IMR-90 (cell line): ENCODE measurements around the gene RCL1. TPM values are rescaled to one million over a fixed set of nuclear protein-coding genes. Genes with fewer than 3 reads are reported as not detected.

Source experiments
- ATAC-seq: fragments of 200-7000 bp; cut with Tn5 transposase; 2 replicates; pipeline ENCODE4 v1.9.1; 2020; ENCODE audit warnings: low read depth, mild to moderate bottlenecking, moderate library complexity
- BruUV-seq: library from RNA; stranded (reverse); fragments of 400-500 nt; replicated peaks from 2 replicates; lab custom pipeline; 2021; lab: Mats Ljungman, UMichigan
- CTCF ChIA-PET: fragments of 300-600 bp; formaldehyde crosslinking; extraction: SDS; loops from one replicate; lab custom pipeline; 2021; ENCODE audit warnings: antibody characterized with exemption; lab: Yijun Ruan, JAX
- POLR2A ChIA-PET: fragments of 300-600 bp; sonication (Branson Sonifier 250); formaldehyde crosslinking; loops from one replicate; lab custom pipeline; 2022; ENCODE audit warnings: antibody characterized with exemption; ENCODE audit not compliant: unreplicated experiment; lab: Charles Lee
- DNase-seq: peaks from one replicate; pipeline ENCODE4 v3.0.0; 2013
- H2AFZ ChIP-seq: replicated peaks from 2 replicates; pipeline ENCODE3; 2013; ENCODE audit warnings: low read length, mild to moderate bottlenecking; ENCODE audit not compliant: poor library complexity
- H2AK5ac ChIP-seq: 2 replicates; pipeline ENCODE4 v1.6.1; 2013; ENCODE audit warnings: low read depth, low read length, inconsistent platforms
- H2AK9ac ChIP-seq: replicated peaks from 2 replicates; pipeline ENCODE3; 2013; ENCODE audit warnings: mild to moderate bottlenecking, low read depth, low read length, moderate library complexity; ENCODE audit not compliant: poor library complexity
- H2BK120ac ChIP-seq: 2 replicates; pipeline ENCODE4 v1.6.1; 2013; ENCODE audit warnings: low read depth, low read length, inconsistent platforms
- H2BK15ac ChIP-seq: 3 replicates; pipeline ENCODE4 v1.6.1; 2013; ENCODE audit warnings: low read depth, low read length, inconsistent platforms
- H2BK20ac ChIP-seq: 2 replicates; pipeline ENCODE4 v1.6.1; 2013; ENCODE audit warnings: low read depth, mild to moderate bottlenecking, inconsistent platforms, low read length, moderate library complexity
- H2BK5ac ChIP-seq: 2 replicates; pipeline ENCODE4 v1.6.1; 2013; ENCODE audit warnings: mild to moderate bottlenecking, low read depth, low read length, inconsistent platforms; ENCODE audit not compliant: poor library complexity, severe bottlenecking
- H3K14ac ChIP-seq: replicated peaks from 2 replicates; pipeline ENCODE4 v1.6.1; 2013; ENCODE audit warnings: low read depth, low read length, inconsistent platforms
- H3K18ac ChIP-seq: 2 replicates; pipeline ENCODE4 v1.6.1; 2013; ENCODE audit warnings: low read depth, low read length, control low read depth
- H3K23ac ChIP-seq: 2 replicates; pipeline ENCODE4 v1.6.1; 2013; ENCODE audit warnings: low read depth, low read length, inconsistent platforms
- H3K27ac ChIP-seq: 2 replicates; pipeline ENCODE4 v1.5.1; 2013; ENCODE audit warnings: mild to moderate bottlenecking, control low read depth, low read length; ENCODE audit not compliant: insufficient read depth
- H3K27me3 ChIP-seq: 2 replicates; pipeline ENCODE4 v1.6.1; 2013; ENCODE audit warnings: low read length; ENCODE audit not compliant: control insufficient read depth, insufficient read depth
- H3K36me3 ChIP-seq: 2 replicates; pipeline ENCODE4 v1.6.1; 2013; ENCODE audit warnings: low read length, mixed read lengths; ENCODE audit not compliant: control insufficient read depth, insufficient read depth
- H3K4ac ChIP-seq: 2 replicates; pipeline ENCODE4 v1.6.1; 2013; ENCODE audit warnings: low read depth, low read length, inconsistent platforms
- H3K4me1 ChIP-seq: 2 replicates; pipeline ENCODE4 v1.6.1; 2013; ENCODE audit warnings: low read length, mixed read lengths; ENCODE audit not compliant: control insufficient read depth, insufficient read depth
- H3K4me2 ChIP-seq: 2 replicates; pipeline ENCODE4 v1.6.1; 2013; ENCODE audit warnings: low read depth, mild to moderate bottlenecking, control low read depth, low read length, moderate library complexity
- H3K4me3 ChIP-seq: 2 replicates; pipeline ENCODE4 v1.5.1; 2013; ENCODE audit warnings: low read depth, mild to moderate bottlenecking, control low read depth, low read length, moderate library complexity; ENCODE audit not compliant: insufficient read depth
- H3K56ac ChIP-seq: 2 replicates; pipeline ENCODE4 v1.6.1; 2013; ENCODE audit warnings: low read length, inconsistent platforms; ENCODE audit not compliant: insufficient read depth; ENCODE audit errors: extremely low read depth
- H3K79me1 ChIP-seq, 2 experiments: 2 replicates each; pipeline ENCODE4 v1.6.1; 2013; ENCODE audit warnings: low read length in 2 of 2, inconsistent platforms in 1 of 2, low read depth in 1 of 2
- H3K9ac ChIP-seq: 2 replicates; pipeline ENCODE4 v1.6.1; 2013; ENCODE audit warnings: low read depth, low read length, control low read depth
- H3K9me1 ChIP-seq: 2 replicates; pipeline ENCODE4 v1.6.1; 2013; ENCODE audit warnings: low read length, inconsistent platforms; ENCODE audit not compliant: insufficient read depth
- H3K9me3 ChIP-seq: 2 replicates; pipeline ENCODE4 v1.6.1; 2013; ENCODE audit warnings: low read length; ENCODE audit not compliant: control insufficient read depth, insufficient read depth
- H4K20me1 ChIP-seq: 2 replicates; pipeline ENCODE4 v1.6.1; 2013; ENCODE audit warnings: low read length, inconsistent platforms; ENCODE audit not compliant: insufficient read depth
- H4K5ac ChIP-seq: 2 replicates; pipeline ENCODE4 v1.6.1; 2013; ENCODE audit warnings: mild to moderate bottlenecking, low read depth, low read length, control low read depth
- H4K8ac ChIP-seq, 2 experiments: 2 replicates each; pipeline ENCODE4 v1.6.1; 2013; ENCODE audit warnings: low read depth in 2 of 2, low read length in 2 of 2, control low read depth in 1 of 2, inconsistent platforms in 1 of 2
- H4K91ac ChIP-seq: 2 replicates; pipeline ENCODE4 v1.6.1; 2013; ENCODE audit warnings: low read depth, low read length, inconsistent platforms; ENCODE audit not compliant: insufficient read depth
- BHLHE40 ChIP-seq: fragments of 150-350 bp; IDR thresholded peaks from 2 replicates; pipeline ENCODE4 v1.6.1; 2016; ENCODE audit warnings: mild to moderate bottlenecking, low read depth, low read length
- CEBPB ChIP-seq: IDR thresholded peaks from 2 replicates; pipeline ENCODE4 v1.6.1; 2012; ENCODE audit warnings: low read depth, low read length, improper control_type of control experiment
- CHD1 ChIP-seq: IDR thresholded peaks from 2 replicates; pipeline ENCODE4 v1.6.1; 2012; ENCODE audit warnings: low read depth, low read length, improper control_type of control experiment
- CTCF ChIP-seq: conservative IDR thresholded peaks from 2 replicates; pipeline ENCODE4 v1.5.1; 2012; ENCODE audit warnings: mild to moderate bottlenecking, low read depth, low read length, improper control_type of control experiment
- ELK1 ChIP-seq: fragments of 150-350 bp; IDR thresholded peaks from 2 replicates; pipeline ENCODE4 v1.6.1; 2016; ENCODE audit warnings: low read depth, mild to moderate bottlenecking, low read length, moderate library complexity, borderline replicate concordance
- MAFK ChIP-seq: IDR thresholded peaks from 2 replicates; pipeline ENCODE4 v1.6.1; 2012; ENCODE audit warnings: low read depth, low read length, improper control_type of control experiment
- MAZ ChIP-seq: IDR thresholded peaks from 2 replicates; pipeline ENCODE4 v1.6.1; 2012; ENCODE audit warnings: low read depth, mild to moderate bottlenecking, low read length, improper control_type of control experiment, moderate library complexity, borderline replicate concordance
- MXI1 ChIP-seq: IDR thresholded peaks from 2 replicates; pipeline ENCODE4 v1.6.1; 2012; ENCODE audit warnings: low read depth, mild to moderate bottlenecking, low read length, moderate library complexity, borderline replicate concordance
- NFE2L2 ChIP-seq: fragments of 150-350 bp; IDR thresholded peaks from 2 replicates; pipeline ENCODE4 v1.6.1; 2016; ENCODE audit warnings: low read depth, mild to moderate bottlenecking, low read length
- RAD21 ChIP-seq: IDR thresholded peaks from 2 replicates; pipeline ENCODE4 v1.6.1; 2012; ENCODE audit warnings: low read length, improper control_type of control experiment
- RCOR1 ChIP-seq: IDR thresholded peaks from 2 replicates; pipeline ENCODE4 v1.6.1; 2012; ENCODE audit warnings: mild to moderate bottlenecking, low read length, improper control_type of control experiment; ENCODE audit not compliant: insufficient replicate concordance
- RFX5 ChIP-seq: IDR thresholded peaks from 2 replicates; pipeline ENCODE4 v1.8.0; 2012; ENCODE audit warnings: low read depth, mild to moderate bottlenecking, low read length, moderate library complexity
- SMC3 ChIP-seq: fragments of 150-350 bp; IDR thresholded peaks from 2 replicates; pipeline ENCODE4 v1.6.1; 2016; ENCODE audit warnings: low read depth, mild to moderate bottlenecking, antibody characterized with exemption, low read length, moderate library complexity
- USF2 ChIP-seq: fragments of 150-350 bp; IDR thresholded peaks from 2 replicates; pipeline ENCODE4 v1.6.1; 2017; ENCODE audit warnings: mild to moderate bottlenecking, antibody characterized with exemption, low read length, low read depth
- WGBS, 2 experiments: methylation state at CpG; one replicate each; pipeline versions ENCODE4 v1.1.5 to v1.1.7; 2013; ENCODE audit warnings: missing lambda C conversion rate in 2 of 2; ENCODE audit not compliant: insufficient read length in 1 of 2; ENCODE audit errors: extremely low coverage in 2 of 2; 5-methylcytosine and 5-hydroxymethylcytosine counted together
- dilution Hi-C: fragments of 300-500 bp; cut with HindIII; formaldehyde crosslinking; loops from one replicate; pipeline ENCODE4 v1.14.3; 2018; ENCODE audit warnings: low sequenced_read_pairs; ENCODE audit not compliant: unreplicated experiment
- in situ Hi-C: fragments of 300-500 bp; cut with MboI; formaldehyde crosslinking; loops from 3 replicates; pipeline ENCODE4 v1.14.3; 2019; ENCODE audit warnings: low sequenced_read_pairs, inconsistent platforms, mixed read lengths
- intact Hi-C: fragments of 100-400 bp; cut with micrococcal nuclease; formaldehyde crosslinking; loops from 2 replicates; pipeline ENCODE4 v1.10.0; 2022
- polyA plus RNA-seq, 3 experiments: library from polyadenylated mRNA; depleted of rRNA; stranded (reverse); fragments of >200 nt; gene quantifications; 2 replicates each; pipeline ENCODE4 v1.2.3, GENCODE V29; 2012; ENCODE audit warnings: low replicate concordance in 1 of 3
- total RNA-seq: library from RNA; depleted of rRNA; stranded (reverse); fragments of >200 nt; gene quantifications from 2 replicates; pipeline ENCODE4 v1.2.3, GENCODE V29; 2012

Gene RCL1
- total and polyA plus RNA-seq, 2 of the 4 experiments (the other 2 are of a cell fraction): 12.3 to 13.8 TPM

- H3K4me2 ChIP-seq: no peak overlapping the region
- DNase-seq (no peak), ATAC-seq (no peak)
- peaks cover 3% of the 10 kb centered on the region; the same call in 1 of the 2 replicates for H3K9me3 ChIP-seq
- no TSS peak for BruUV-seq
- no peak overlapping the region for H2BK15ac ChIP-seq
- no peak overlapping the region for H4K5ac ChIP-seq
- no peak overlapping the region for H3K56ac ChIP-seq
- CTCF ChIA-PET: interaction anchor here (1.0 to 1.2 kb wide), 2 partner anchors 8 to 25 kb away, joined by 3 read pairs; no protein-coding TSS in a partner anchor
- no peak overlapping the region for H3K4me3 ChIP-seq
- no peak overlapping the region for H4K91ac ChIP-seq
- no peak overlapping the region for H2BK5ac ChIP-seq
- H3K9ac ChIP-seq: no peak overlapping the region
- no peak overlapping the region for H2AK5ac ChIP-seq
- H2BK20ac ChIP-seq: no peak overlapping the region
- H3K27me3 ChIP-seq: no peaks in the 10 kb centered on the region
- H3K4ac ChIP-seq: no peak overlapping the region
- H3K9me1 ChIP-seq: peaks cover 9% of the 10 kb centered on the region
- dilution Hi-C loops (no loop called here), in situ Hi-C loops (no loop called here), intact Hi-C loops (no loop called here)
- H3K27ac ChIP-seq: no peak overlapping the region
- peaks cover 12 to 42% of the 10 kb centered on the region in 2 experiments for H3K79me1 ChIP-seq
- H4K20me1 ChIP-seq: peaks cover 3% of the 10 kb centered on the region
- no peaks in the 10 kb centered on the region for H3K36me3 ChIP-seq
- POLR2A ChIA-PET: no interaction called here
- no peak overlapping the region for H2AFZ ChIP-seq
- H3K23ac ChIP-seq: no peak overlapping the region
- WGBS, 2 experiments: 96% methylated on average over 17 of the region's 27 CpGs; no CpG with 5 or more reads in 1 of the 2 experiments
- H2BK120ac ChIP-seq: no peak overlapping the region
- no peak overlapping the region for H3K18ac ChIP-seq
- peak overlapping the region; percentile 9 for H2AK9ac ChIP-seq
- no peak overlapping the region for H3K14ac ChIP-seq
- H3K4me1 ChIP-seq: no peaks in the 10 kb centered on the region
- no peak overlapping the region for H4K8ac ChIP-seq
- no peak for TF ChIP-seq RFX5
- TF ChIP-seq RAD21: no peak
- TF ChIP-seq MXI1: no peak
- no peak for TF ChIP-seq CHD1
- TF ChIP-seq BHLHE40: no peak
- TF ChIP-seq SMC3: no peak
- TF ChIP-seq RCOR1: no peak
- no peak for TF ChIP-seq MAFK
- no peak for TF ChIP-seq MAZ
- no peak for TF ChIP-seq CEBPB
- TF ChIP-seq USF2: no peak
- no peak for TF ChIP-seq ELK1
- no peak for TF ChIP-seq NFE2L2
- TF ChIP-seq CTCF: no peak
Observed at GRCh38 chr9:4803670-4804530, 11.2 kb downstream of the RCL1 start.
